GM18508 (cell line): ENCODE data around the gene KLK4.

Experiments
- ATAC-seq: cut with Tn5 transposase; IDR thresholded peaks from one replicate; pipeline ENCODE4 v1.9.1; 2021; ENCODE audit warnings: moderate number of reproducible peaks; ENCODE audit not compliant: insufficient read depth, unreplicated experiment

Gene KLK4

GRCh38 chr19:50911206-50912101 is at the start of gene KLK4:
Gene KLK4 (minus strand): TSS chr19:50911395. CDS start chr19:50910738, 657 bp downstream.
- ATAC-seq = no peak

GRCh38 chr19:50959731-50960500 is 48.7 kb upstream of the KLK4 start:
- no peak for ATAC-seq

- ATAC-seq = no peak
Observed at GRCh38 chr19:50957587-50957986, 46.4 kb upstream of the KLK4 start.

GRCh38 chr19:50952910-50953309 is 41.7 kb upstream of the KLK4 start, which contains the start of gene KLK5:
Gene KLK5 (minus strand): TSS chr19:50953038. CDS start chr19:50952657, 381 bp downstream.
- ATAC-seq = no peak

- ATAC-seq = no peak
Observed at GRCh38 chr19:50949861-50950260, 38.7 kb upstream of the KLK4 start.

GRCh38 chr19:50947123-50947522 is 35.9 kb upstream of the KLK4 start:
- ATAC-seq = no peak

GRCh38 chr19:50944795-50945194 is 33.6 kb upstream of the KLK4 start:
- no peak for ATAC-seq

- no peak for ATAC-seq
Observed at GRCh38 chr19:50943074-50943828, 32.1 kb upstream of the KLK4 start.

GRCh38 chr19:50939596-50939995 is 28.4 kb upstream of the KLK4 start:
- ATAC-seq = no peak

- ATAC-seq = no peak
Observed at GRCh38 chr19:50933640-50934039, 22.4 kb upstream of the KLK4 start.

- ATAC-seq = no peak
Observed at GRCh38 chr19:50932690-50933083, 21.5 kb upstream of the KLK4 start.

- no peak for ATAC-seq
Observed at GRCh38 chr19:50932018-50932689, 21.0 kb upstream of the KLK4 start.

GRCh38 chr19:50931023-50931422 is 19.8 kb upstream of the KLK4 start:
- ATAC-seq = no peak

- no peak for ATAC-seq
Observed at GRCh38 chr19:50928831-50929230, 17.6 kb upstream of the KLK4 start.

GRCh38 chr19:50926144-50926543 is 14.9 kb upstream of the KLK4 start:
- ATAC-seq = no peak

GRCh38 chr19:50925734-50926133 is 14.5 kb upstream of the KLK4 start:
- no peak for ATAC-seq

GRCh38 chr19:50924586-50924985 is 13.4 kb upstream of the KLK4 start:
- ATAC-seq = no peak

GRCh38 chr19:50922317-50922853 is 11.2 kb upstream of the KLK4 start:
- ATAC-seq = peak; percentile 72

- no peak for ATAC-seq
Observed at GRCh38 chr19:50921426-50922316, 10.5 kb upstream of the KLK4 start.
